ENCODE results near the gene FIGNL1. TPM values are rescaled to one million over a fixed set of nuclear protein-coding genes. Genes with fewer than 3 reads are reported as not detected.

Gene FIGNL1
- total and polyA plus RNA-seq, 2 donors (not counting 1 experiment from before 2014, with no cell fraction given): 3.6 to 24.5 TPM

GRCh38 chr7:50496569-50496968, 46.4 kb upstream of the FIGNL1 start:
- Histone ChIP-seq H4K20me1 (ENCODE audit: control insufficient read depth, insufficient read depth, low read length, poor library complexity, severe bottlenecking) (no peaks in the 10 kb centered on the region), H3K9me3 (ENCODE audit: control extremely low read depth in 1 of 3, control insufficient read depth in 2 of 3, insufficient read depth in 1 of 3, low read length in 2 of 3) (peaks cover 0 to 3% (median 0%) of the 10 kb centered on the region in 3 donors), H3K9ac (ENCODE audit: low read length) (no peak overlapping the region), H3K4me3 (ENCODE audit: control extremely low read depth in 1 of 5, extremely low read depth in 1 of 5, insufficient read depth in 1 of 5, low read depth in 2 of 5, low read length in 4 of 5) (no peak overlapping the region), H2AFZ (ENCODE audit: insufficient read depth, low read depth, low read length, poor library complexity, severe bottlenecking) (no peak overlapping the region), H3K27me3 (replicated peaks in 1 of 4; ENCODE audit: control extremely low read depth in 1 of 4, control insufficient read depth in 3 of 4, insufficient read depth in 4 of 4, low read length in 3 of 4) (peaks cover 0 to 3% (median 0%) of the 10 kb centered on the region in 4 experiments), H3K36me3 (replicated peaks in 1 of 2; ENCODE audit: control extremely low read depth in 1 of 2, control insufficient read depth in 1 of 2, extremely low read depth in 1 of 2, insufficient read depth in 2 of 2, low read length in 1 of 2) (no peaks in the 10 kb centered on the region), H3K4me1 (ENCODE audit: control insufficient read depth in 2 of 2, insufficient read depth in 2 of 2, low read length in 2 of 2) (no peaks in the 10 kb centered on the region), H3K79me2 (ENCODE audit: control insufficient read depth, insufficient read depth, low read length) (no peaks in the 10 kb centered on the region), H3K27ac (ENCODE audit: low read length in 2 of 2) (no peak overlapping the region), H3K4me2 (replicated peaks; ENCODE audit: low read depth, low read length, poor library complexity, severe bottlenecking) (no peak overlapping the region)
- H3K27ac Mint-ChIP-seq: no peak overlapping the region
- H3K27me3 Mint-ChIP-seq: peaks cover 53% of the 10 kb centered on the region
- intact Hi-C loops (cut with micrococcal nuclease): no loop called here
- no peak overlapping the region for H3K4me3 Mint-ChIP-seq
- ChIA-PET POLR2A (no interaction called here), CTCF (no interaction called here)
- 56% methylated on average over 4 of the region's 6 CpGs for WGBS (ENCODE audit: insufficient coverage)
- ATAC-seq (ENCODE audit: low read depth): no peak
- H3K9me3 Mint-ChIP-seq (ENCODE audit: insufficient read depth): no peaks in the 10 kb centered on the region
- no peaks in the 10 kb centered on the region for H3K4me1 Mint-ChIP-seq
- no peak for DNase-seq
- TF ChIP-seq EZH2 (IDR thresholded peaks at IDR 0.05; ENCODE audit: borderline replicate concordance, insufficient read depth, low read depth, low read length, poor library complexity, severe bottlenecking) (no peak), CTCF (IDR thresholded peaks at IDR 0.05) (no peak)

GRCh38 chr7:50495746-50496145, 45.6 kb upstream of the FIGNL1 start:
- no peaks in the 10 kb centered on the region for H3K9me3 Mint-ChIP-seq (ENCODE audit: insufficient read depth)
- H3K27me3 ChIP-seq (replicated peaks in 1 of 4; ENCODE audit: control extremely low read depth in 1 of 4, control insufficient read depth in 3 of 4, insufficient read depth in 4 of 4, low read length in 3 of 4): peaks cover 0 to 3% (median 0%) of the 10 kb centered on the region in 4 experiments
- no peak overlapping the region for H3K27ac Mint-ChIP-seq
- H3K4me1 Mint-ChIP-seq: no peaks in the 10 kb centered on the region
- no peak for DNase-seq
- ChIA-PET POLR2A (no interaction called here), CTCF (no interaction called here)
- intact Hi-C loops (cut with micrococcal nuclease): no loop called here
- no peak overlapping the region for H3K4me2 ChIP-seq (replicated peaks; ENCODE audit: low read depth, low read length, poor library complexity, severe bottlenecking)
- no peak for ATAC-seq (ENCODE audit: low read depth)
- no peak for TF ChIP-seq CTCF (IDR thresholded peaks at IDR 0.05)
- H3K27me3 Mint-ChIP-seq: peaks cover 52% of the 10 kb centered on the region
- H3K4me3 Mint-ChIP-seq: no peak overlapping the region
- H3K79me2 ChIP-seq (ENCODE audit: control insufficient read depth, insufficient read depth, low read length): no peaks in the 10 kb centered on the region
- no peak overlapping the region for H3K27ac ChIP-seq (ENCODE audit: low read length in 2 of 2)
- no peaks in the 10 kb centered on the region for H4K20me1 ChIP-seq (ENCODE audit: control insufficient read depth, insufficient read depth, low read length, poor library complexity, severe bottlenecking)
- no peak overlapping the region for H2AFZ ChIP-seq (ENCODE audit: insufficient read depth, low read depth, low read length, poor library complexity, severe bottlenecking)
- H3K4me1 ChIP-seq (ENCODE audit: control insufficient read depth in 2 of 2, insufficient read depth in 2 of 2, low read length in 2 of 2): no peaks in the 10 kb centered on the region
- 100% methylated on average over 1 of the region's 3 CpGs for WGBS (ENCODE audit: insufficient coverage)
- H3K9me3 ChIP-seq (ENCODE audit: control extremely low read depth in 1 of 3, control insufficient read depth in 2 of 3, insufficient read depth in 1 of 3, low read length in 2 of 3): no peaks in the 10 kb centered on the region
- no peak overlapping the region for H3K9ac ChIP-seq (ENCODE audit: low read length)
- H3K4me3 ChIP-seq (ENCODE audit: control extremely low read depth in 1 of 5, extremely low read depth in 1 of 5, insufficient read depth in 1 of 5, low read depth in 2 of 5, low read length in 4 of 5): no peak overlapping the region
- no peaks in the 10 kb centered on the region for H3K36me3 ChIP-seq (replicated peaks in 1 of 2; ENCODE audit: control extremely low read depth in 1 of 2, control insufficient read depth in 1 of 2, extremely low read depth in 1 of 2, insufficient read depth in 2 of 2, low read length in 1 of 2)

Measured in B cell (primary cell).